ENCODE results near the gene PLCB4. TPM values are rescaled to one million over a fixed set of nuclear protein-coding genes. Genes with fewer than 3 reads are reported as not detected.

The PLCB4 gene
- polyA plus RNA-seq, 1 of the 3 experiments (the other 2 are of a cell fraction): 5.5 TPM

DNA sequence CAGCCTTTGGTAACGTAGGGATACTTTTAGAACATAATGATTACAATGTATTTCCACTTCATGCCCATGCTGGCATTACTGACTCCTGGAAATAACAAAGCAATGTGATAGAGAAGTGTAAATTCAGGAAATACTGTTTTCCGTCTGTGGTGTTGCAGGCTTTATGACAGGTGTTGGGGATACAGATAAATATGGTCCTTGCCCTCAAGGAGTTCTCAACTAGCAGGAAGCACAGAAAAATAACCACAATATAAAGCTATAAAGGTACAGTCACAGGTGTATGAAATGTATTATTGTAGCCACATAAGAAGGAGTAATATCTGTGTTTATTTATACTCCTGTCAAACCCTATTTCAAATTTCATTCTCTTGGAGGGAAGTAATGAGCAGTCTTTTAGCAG is 432.6 kb downstream of the PLCB4 start:
- H4K20me1 ChIP-seq (ENCODE audit: insufficient read depth): no peaks in the 10 kb centered on the region
- H3K9me2 ChIP-seq: no peaks in the 10 kb centered on the region
- H3K4me3 ChIP-seq (ENCODE audit: low read depth in 2 of 2, low read length in 1 of 2): no peak overlapping the region
- no peaks in the 10 kb centered on the region for H3F3A ChIP-seq (replicated peaks; ENCODE audit: insufficient read depth)
- no peaks in the 10 kb centered on the region for H3K36me3 ChIP-seq (replicated peaks in 1 of 2; ENCODE audit: control insufficient read depth in 1 of 2, insufficient read depth in 2 of 2, low read length in 1 of 2)
- ChIA-PET POLR2A (no interaction called here), CTCF (interaction anchor here (1.0 to 4.3 kb wide), 2 partner anchors 33 to 94 kb away, joined by 3 to 19 read pairs; no protein-coding TSS in a partner anchor)
- WGBS (ENCODE audit: low lambda C conversion rate): 89% methylated on average over 2 of the region's 2 CpGs
- no peak overlapping the region for H3K4me2 ChIP-seq
- H3K9ac ChIP-seq: no peak overlapping the region
- 0 out of 4 replicates have a peak, but pooled peaks cover 0 to 5% of the 10 kb centered on the region in 2 experiments for H3K4me1 ChIP-seq (ENCODE audit: control insufficient read depth in 1 of 2, insufficient read depth in 2 of 2, low read depth in 1 of 2, low read length in 1 of 2)
- no peak overlapping the region for H2AFZ ChIP-seq (ENCODE audit: low read depth)
- no peaks in the 10 kb centered on the region for H3K27me3 ChIP-seq (ENCODE audit: insufficient read depth)
- no peak for DNase-seq
- H3K79me2 ChIP-seq (ENCODE audit: insufficient read depth): no peaks in the 10 kb centered on the region
- TF ChIP-seq MXI1 (IDR thresholded peaks at IDR 0.05; ENCODE audit: low read depth, low read length) (no peak), JUND (IDR thresholded peaks at IDR 0.05) (no peak), NRF1 (IDR thresholded peaks at IDR 0.05; ENCODE audit: low read depth, low read length) (no peak), TCF12 (IDR thresholded peaks at IDR 0.05) (no peak), FOSL2 (IDR thresholded peaks at IDR 0.05; ENCODE audit: borderline replicate concordance, low read depth) (no peak), EZH2phosphoT487 (IDR thresholded peaks at IDR 0.05; ENCODE audit: borderline replicate concordance, low read depth) (no peak), FOXJ3 (CRISPR knock-in tag; IDR thresholded peaks at IDR 0.05) (no peak), FOXM1 (IDR thresholded peaks at IDR 0.05; ENCODE audit: low read depth) (no peak), SIN3A (IDR thresholded peaks at IDR 0.05; ENCODE audit: borderline replicate concordance, low read depth, low read length) (no peak), TEAD4 (IDR thresholded peaks at IDR 0.05; ENCODE audit: borderline replicate concordance, insufficient read depth) (no peak), NFIC (IDR thresholded peaks at IDR 0.05; ENCODE audit: borderline replicate concordance) (no peak), RFX5 (IDR thresholded peaks at IDR 0.05; ENCODE audit: low read length) (no peak), MEF2A (IDR thresholded peaks at IDR 0.05; ENCODE audit: borderline replicate concordance, low read depth) (no peak)
- TF ChIP-seq, protein P1, sequence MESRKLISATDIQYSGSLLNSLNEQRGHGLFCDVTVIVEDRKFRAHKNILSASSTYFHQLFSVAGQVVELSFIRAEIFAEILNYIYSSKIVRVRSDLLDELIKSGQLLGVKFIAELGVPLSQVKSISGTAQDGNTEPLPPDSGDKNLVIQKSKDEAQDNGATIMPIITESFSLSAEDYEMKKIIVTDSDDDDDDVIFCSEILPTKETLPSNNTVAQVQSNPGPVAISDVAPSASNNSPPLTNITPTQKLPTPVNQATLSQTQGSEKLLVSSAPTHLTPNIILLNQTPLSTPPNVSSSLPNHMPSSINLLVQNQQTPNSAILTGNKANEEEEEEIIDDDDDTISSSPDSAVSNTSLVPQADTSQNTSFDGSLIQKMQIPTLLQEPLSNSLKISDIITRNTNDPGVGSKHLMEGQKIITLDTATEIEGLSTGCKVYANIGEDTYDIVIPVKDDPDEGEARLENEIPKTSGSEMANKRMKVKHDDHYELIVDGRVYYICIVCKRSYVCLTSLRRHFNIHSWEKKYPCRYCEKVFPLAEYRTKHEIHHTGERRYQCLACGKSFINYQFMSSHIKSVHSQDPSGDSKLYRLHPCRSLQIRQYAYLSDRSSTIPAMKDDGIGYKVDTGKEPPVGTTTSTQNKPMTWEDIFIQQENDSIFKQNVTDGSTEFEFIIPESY (IDR thresholded peaks at IDR 0.05; ENCODE audit: borderline replicate concordance, low read depth): no peak
- TF ChIP-seq, protein P2, sequence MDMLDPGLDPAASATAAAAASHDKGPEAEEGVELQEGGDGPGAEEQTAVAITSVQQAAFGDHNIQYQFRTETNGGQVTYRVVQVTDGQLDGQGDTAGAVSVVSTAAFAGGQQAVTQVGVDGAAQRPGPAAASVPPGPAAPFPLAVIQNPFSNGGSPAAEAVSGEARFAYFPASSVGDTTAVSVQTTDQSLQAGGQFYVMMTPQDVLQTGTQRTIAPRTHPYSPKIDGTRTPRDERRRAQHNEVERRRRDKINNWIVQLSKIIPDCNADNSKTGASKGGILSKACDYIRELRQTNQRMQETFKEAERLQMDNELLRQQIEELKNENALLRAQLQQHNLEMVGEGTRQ (IDR thresholded peaks at IDR 0.05; ENCODE audit: borderline replicate concordance, low read depth, low read length): no peak
- TF ChIP-seq, protein P3, sequence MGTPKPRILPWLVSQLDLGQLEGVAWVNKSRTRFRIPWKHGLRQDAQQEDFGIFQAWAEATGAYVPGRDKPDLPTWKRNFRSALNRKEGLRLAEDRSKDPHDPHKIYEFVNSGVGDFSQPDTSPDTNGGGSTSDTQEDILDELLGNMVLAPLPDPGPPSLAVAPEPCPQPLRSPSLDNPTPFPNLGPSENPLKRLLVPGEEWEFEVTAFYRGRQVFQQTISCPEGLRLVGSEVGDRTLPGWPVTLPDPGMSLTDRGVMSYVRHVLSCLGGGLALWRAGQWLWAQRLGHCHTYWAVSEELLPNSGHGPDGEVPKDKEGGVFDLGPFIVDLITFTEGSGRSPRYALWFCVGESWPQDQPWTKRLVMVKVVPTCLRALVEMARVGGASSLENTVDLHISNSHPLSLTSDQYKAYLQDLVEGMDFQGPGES (IDR thresholded peaks at IDR 0.05; ENCODE audit: low read depth, low read length): no peak
- TF ChIP-seq, protein P4, sequence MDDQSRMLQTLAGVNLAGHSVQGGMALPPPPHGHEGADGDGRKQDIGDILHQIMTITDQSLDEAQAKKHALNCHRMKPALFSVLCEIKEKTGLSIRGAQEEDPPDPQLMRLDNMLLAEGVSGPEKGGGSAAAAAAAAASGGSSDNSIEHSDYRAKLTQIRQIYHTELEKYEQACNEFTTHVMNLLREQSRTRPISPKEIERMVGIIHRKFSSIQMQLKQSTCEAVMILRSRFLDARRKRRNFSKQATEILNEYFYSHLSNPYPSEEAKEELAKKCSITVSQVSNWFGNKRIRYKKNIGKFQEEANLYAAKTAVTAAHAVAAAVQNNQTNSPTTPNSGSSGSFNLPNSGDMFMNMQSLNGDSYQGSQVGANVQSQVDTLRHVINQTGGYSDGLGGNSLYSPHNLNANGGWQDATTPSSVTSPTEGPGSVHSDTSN (IDR thresholded peaks at IDR 0.05): no peak
- TF ChIP-seq, protein P5, sequence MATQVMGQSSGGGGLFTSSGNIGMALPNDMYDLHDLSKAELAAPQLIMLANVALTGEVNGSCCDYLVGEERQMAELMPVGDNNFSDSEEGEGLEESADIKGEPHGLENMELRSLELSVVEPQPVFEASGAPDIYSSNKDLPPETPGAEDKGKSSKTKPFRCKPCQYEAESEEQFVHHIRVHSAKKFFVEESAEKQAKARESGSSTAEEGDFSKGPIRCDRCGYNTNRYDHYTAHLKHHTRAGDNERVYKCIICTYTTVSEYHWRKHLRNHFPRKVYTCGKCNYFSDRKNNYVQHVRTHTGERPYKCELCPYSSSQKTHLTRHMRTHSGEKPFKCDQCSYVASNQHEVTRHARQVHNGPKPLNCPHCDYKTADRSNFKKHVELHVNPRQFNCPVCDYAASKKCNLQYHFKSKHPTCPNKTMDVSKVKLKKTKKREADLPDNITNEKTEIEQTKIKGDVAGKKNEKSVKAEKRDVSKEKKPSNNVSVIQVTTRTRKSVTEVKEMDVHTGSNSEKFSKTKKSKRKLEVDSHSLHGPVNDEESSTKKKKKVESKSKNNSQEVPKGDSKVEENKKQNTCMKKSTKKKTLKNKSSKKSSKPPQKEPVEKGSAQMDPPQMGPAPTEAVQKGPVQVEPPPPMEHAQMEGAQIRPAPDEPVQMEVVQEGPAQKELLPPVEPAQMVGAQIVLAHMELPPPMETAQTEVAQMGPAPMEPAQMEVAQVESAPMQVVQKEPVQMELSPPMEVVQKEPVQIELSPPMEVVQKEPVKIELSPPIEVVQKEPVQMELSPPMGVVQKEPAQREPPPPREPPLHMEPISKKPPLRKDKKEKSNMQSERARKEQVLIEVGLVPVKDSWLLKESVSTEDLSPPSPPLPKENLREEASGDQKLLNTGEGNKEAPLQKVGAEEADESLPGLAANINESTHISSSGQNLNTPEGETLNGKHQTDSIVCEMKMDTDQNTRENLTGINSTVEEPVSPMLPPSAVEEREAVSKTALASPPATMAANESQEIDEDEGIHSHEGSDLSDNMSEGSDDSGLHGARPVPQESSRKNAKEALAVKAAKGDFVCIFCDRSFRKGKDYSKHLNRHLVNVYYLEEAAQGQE (IDR thresholded peaks at IDR 0.05; ENCODE audit: low read depth, low read length): no peak
- TF ChIP-seq, protein P6, sequence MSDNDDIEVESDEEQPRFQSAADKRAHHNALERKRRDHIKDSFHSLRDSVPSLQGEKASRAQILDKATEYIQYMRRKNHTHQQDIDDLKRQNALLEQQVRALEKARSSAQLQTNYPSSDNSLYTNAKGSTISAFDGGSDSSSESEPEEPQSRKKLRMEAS (IDR thresholded peaks at IDR 0.05; ENCODE audit: low read depth): no peak
- no peak overlapping the region for H3K27ac ChIP-seq (ENCODE audit: low read depth in 2 of 2, low read length in 1 of 2)
- H3K9me3 ChIP-seq: no peaks in the 10 kb centered on the region

All from SK-N-SH (cell line).